Measurements from ENCODE around the gene CNTD1.

DNA sequence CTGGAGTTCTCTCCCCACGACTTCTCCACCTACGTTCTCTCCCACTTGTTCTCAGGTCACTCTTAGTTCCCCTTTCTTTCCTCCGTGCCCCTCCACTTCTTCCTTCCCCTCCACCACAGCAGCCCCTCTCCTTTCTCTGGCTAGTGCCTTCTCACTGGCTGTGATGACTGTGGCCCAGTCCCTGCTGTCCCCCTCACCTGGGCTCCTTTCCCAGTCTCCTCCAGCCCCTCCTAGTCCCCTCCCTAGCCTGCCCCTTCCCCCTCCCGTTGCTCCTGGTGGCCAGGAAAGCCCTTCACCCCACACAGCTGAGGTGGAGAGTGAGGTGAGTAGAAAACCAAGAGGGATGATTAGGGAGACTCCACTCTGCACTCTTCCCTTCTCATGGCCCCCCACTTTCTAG is 3.6 kb upstream of the CNTD1 start:
- TF ChIP-seq, protein P1, sequence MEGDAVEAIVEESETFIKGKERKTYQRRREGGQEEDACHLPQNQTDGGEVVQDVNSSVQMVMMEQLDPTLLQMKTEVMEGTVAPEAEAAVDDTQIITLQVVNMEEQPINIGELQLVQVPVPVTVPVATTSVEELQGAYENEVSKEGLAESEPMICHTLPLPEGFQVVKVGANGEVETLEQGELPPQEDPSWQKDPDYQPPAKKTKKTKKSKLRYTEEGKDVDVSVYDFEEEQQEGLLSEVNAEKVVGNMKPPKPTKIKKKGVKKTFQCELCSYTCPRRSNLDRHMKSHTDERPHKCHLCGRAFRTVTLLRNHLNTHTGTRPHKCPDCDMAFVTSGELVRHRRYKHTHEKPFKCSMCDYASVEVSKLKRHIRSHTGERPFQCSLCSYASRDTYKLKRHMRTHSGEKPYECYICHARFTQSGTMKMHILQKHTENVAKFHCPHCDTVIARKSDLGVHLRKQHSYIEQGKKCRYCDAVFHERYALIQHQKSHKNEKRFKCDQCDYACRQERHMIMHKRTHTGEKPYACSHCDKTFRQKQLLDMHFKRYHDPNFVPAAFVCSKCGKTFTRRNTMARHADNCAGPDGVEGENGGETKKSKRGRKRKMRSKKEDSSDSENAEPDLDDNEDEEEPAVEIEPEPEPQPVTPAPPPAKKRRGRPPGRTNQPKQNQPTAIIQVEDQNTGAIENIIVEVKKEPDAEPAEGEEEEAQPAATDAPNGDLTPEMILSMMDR (IDR thresholded peaks at IDR 0.05) = no peak
- no peak for TF ChIP-seq ZFX (IDR thresholded peaks at IDR 0.05; ENCODE audit: borderline replicate concordance)

Data from 22Rv1 (cell line).